ENCODE data around the gene MED16.
"Not testable (repeated sequence)": the region's sequence is repeated elsewhere in the genome, so short reads cannot be mapped to it uniquely, and the experiment has no call there.

MED16 gene

DNA sequence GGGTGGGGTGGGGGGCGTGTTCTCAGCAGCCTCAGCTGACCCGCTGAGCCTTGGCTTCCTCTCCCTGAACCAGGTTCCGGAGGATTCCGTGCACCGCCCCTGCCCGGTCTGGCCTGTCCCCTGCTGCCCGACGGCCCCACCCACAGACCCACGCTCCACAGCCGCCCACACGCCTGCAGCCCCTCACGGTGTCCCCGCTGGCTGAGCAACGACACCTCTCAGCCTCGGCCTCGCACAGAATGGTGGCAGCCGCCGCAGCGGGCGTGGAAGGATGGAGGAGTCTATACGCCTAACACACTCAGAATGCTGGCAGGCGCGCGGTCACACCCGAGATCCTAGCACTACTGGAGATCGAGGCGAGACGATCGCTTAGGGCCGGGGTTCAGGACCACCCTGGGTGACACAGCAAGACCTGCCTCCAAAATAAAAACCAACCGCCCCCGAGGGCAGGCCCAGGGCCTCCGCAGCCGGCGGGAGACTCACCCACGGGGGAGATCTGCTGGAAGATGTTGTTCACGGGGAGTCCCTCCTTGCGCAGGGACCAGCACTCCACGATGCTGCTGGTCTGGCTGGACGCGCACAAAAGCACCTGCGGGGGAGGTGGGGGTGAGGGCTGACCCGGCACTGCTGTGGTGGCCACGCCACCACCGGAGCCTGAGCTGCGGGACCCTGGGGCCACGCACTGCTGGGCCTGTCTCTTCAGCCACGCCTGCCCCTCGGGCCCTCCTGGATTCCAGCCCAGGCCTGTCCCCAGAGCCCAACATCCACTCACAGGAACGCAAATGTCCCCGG is 8.4 kb downstream of the MED16 start:
- DNase-seq (ENCODE audit: low spot score): no peak
- TF ChIP-seq, protein P1, sequence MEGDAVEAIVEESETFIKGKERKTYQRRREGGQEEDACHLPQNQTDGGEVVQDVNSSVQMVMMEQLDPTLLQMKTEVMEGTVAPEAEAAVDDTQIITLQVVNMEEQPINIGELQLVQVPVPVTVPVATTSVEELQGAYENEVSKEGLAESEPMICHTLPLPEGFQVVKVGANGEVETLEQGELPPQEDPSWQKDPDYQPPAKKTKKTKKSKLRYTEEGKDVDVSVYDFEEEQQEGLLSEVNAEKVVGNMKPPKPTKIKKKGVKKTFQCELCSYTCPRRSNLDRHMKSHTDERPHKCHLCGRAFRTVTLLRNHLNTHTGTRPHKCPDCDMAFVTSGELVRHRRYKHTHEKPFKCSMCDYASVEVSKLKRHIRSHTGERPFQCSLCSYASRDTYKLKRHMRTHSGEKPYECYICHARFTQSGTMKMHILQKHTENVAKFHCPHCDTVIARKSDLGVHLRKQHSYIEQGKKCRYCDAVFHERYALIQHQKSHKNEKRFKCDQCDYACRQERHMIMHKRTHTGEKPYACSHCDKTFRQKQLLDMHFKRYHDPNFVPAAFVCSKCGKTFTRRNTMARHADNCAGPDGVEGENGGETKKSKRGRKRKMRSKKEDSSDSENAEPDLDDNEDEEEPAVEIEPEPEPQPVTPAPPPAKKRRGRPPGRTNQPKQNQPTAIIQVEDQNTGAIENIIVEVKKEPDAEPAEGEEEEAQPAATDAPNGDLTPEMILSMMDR (conservative IDR thresholded peaks at IDR 0.05; ENCODE audit: low read depth): no peak
- CTCF ChIA-PET: no interaction called here
- POLR2A ChIA-PET (ENCODE audit: low non-redundant PET): no interaction called here
- H3K27ac ChIP-seq: peak overlapping the region; percentile 4; the same call in 1 of the 2 replicates

DNA sequence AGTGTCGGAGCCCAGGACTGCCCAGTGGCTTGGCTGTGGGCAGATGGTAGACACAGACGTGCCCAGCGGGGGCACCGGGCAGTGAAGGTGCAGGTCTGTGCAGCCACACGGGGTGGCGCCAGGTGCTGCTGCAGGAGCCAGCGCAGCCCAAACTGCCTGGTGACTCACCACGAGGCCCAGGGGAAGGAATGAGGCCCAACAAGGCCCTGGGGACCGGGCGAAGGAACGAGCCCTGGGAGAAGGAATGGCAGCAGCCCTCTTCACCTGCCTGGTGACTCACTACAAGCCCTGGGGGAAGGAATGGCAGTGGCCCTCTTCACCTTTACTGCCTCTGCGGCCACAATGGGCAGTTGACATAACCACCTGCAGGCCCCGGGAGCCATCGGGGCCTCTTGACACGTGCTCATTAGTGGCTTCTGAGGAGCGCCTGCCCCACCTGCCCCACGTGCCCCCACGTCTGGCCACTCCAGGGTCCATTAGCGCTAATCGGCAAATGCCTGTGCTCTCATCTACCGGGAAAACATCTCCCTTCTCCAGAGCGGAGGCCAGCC is 9.3 kb downstream of the MED16 start:
- TF ChIP-seq, protein P1 (conservative IDR thresholded peaks at IDR 0.05; ENCODE audit: low read depth): no peak
- DNase-seq (ENCODE audit: low spot score): peak; percentile 84
- H3K27ac ChIP-seq: peak overlapping the region; percentile 4; the same call in 1 of the 2 replicates
- CTCF ChIA-PET: interaction anchor here (0.5 to 1.3 kb wide), 7 partner anchors 19 to 474 kb away, joined by 3 to 7 read pairs (median 4); no protein-coding TSS in a partner anchor
- POLR2A ChIA-PET (ENCODE audit: low non-redundant PET): no interaction called here

DNA sequence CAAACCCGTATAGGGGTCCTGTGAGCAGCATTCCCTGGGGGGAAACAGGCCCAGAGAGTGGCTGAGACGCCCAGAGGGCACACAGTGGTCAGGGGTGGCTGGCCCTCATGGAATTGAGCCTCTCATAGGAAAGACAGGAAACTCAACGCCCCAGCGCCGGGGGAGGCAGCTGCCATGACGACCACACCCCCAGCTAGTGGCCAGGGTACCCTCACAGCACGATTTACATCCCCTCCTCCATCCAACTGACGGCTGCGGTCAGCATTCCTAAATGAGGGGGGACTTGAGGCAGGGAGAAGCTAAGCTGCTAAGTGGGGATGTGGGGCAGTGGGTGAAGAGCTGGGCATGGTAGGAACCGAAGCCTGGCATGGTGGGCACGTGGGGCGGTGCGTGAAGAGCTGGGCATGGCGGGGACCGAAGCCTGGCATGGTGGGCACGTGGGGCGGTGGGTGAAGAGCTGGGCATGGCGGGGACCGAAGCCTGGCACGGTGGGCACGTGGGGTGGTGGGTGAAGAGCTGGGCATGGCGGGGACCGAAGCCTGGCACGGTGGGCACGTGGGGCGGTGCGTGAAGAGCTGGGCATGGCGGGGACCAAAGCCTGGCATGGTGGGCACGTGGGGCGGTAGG is 10.0 kb downstream of the MED16 start:
- TF ChIP-seq, protein P1 (conservative IDR thresholded peaks at IDR 0.05; ENCODE audit: low read depth): no peak
- POLR2A ChIA-PET (ENCODE audit: low non-redundant PET): no interaction called here
- DNase-seq (ENCODE audit: low spot score): no peak
- CTCF ChIA-PET: interaction anchor here (0.5 to 1.3 kb wide), 10 partner anchors 8 to 473 kb away, joined by 3 to 7 read pairs (median 4); no protein-coding TSS in a partner anchor
- peak overlapping the region; percentile 13; the same call in 1 of the 2 replicates for H3K27ac ChIP-seq

DNA sequence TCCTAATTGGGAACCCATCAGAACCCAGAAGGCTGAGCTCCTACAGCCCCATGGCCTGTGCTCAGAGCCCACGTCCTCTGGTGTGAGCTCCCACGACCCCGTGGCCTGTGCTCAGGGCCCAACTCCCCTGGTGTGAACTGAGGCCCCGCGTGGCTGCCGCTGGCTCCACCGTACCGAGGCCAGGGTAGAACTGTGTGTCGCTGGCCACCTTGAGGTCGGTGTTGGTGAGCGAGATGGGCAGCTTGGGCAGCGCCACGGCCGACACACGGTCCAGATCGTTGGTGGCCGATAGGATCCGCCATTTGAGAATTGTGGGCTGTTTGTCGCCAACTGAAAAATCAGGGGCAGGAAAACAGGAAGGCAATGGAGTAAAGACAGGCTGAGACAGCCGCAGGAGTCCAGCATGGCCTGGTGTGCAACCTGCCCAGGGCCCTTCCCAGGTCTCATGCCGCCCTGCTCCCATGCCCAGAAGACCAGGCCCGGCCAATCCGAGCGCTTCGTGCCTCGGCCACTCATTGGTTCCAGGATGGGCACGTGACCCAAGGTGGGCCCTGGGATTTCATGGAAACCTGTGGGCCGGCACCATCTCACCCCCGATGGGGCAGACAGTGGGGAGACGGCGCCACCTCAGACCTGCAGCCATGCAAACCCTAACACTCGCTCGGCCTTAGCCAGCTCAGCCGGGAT is 11.5 kb downstream of the MED16 start:
- CTCF ChIA-PET: no interaction called here
- no peak for DNase-seq (ENCODE audit: low spot score)
- TF ChIP-seq, protein P1 (conservative IDR thresholded peaks at IDR 0.05; ENCODE audit: low read depth): no peak
- peak overlapping the region; percentile 13; the same call in 1 of the 2 replicates for H3K27ac ChIP-seq
- POLR2A ChIA-PET (ENCODE audit: low non-redundant PET): no interaction called here

DNA sequence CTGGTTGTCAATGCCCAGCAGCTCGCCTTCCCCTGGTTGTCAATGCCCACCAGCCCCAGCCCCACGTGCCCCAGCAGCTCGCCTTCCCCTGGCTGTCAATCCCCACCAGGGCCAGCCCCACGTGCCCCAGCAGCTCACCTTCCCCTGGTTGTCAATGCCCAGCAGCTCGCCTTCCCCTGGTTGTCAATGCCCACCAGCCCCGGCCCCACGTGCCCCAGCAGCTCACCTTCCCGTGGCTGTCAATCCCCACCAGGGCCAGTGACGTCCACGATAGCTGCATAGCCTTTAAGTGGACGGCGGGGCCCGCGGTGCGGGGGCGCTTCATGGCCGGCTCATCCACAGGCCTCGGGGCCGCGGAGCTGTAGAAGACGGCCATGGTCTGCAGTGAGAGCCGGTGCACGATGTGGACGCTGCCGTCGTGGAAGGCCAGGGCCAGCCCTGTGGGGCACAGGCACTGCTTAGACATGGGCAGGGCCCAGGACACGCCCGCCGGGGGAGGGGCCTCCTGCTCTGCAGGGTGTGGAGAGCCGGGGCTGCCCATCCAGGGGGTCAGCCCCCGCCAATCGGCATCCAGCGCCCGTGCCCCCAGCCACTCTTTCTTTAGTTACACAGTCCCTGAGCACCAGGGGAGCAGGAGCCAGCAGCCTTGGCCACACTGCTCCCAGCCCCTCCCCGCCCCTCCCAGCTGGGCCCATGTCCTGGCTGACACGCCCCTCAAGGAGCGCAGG is 13.1 kb downstream of the MED16 start:
- DNase-seq (ENCODE audit: low spot score): no peak
- TF ChIP-seq, protein P1 (conservative IDR thresholded peaks at IDR 0.05; ENCODE audit: low read depth): no peak
- 0 out of 2 replicates have a peak overlapping the region, but pooled peaks have one; percentile 13 for H3K27ac ChIP-seq
- ChIA-PET CTCF (interaction anchor here (0.6 kb wide), 2 partner anchors 42 to 730 kb away, joined by 4 read pairs; no protein-coding TSS in a partner anchor), POLR2A (ENCODE audit: low non-redundant PET) (interaction anchor here (0.5 to 0.6 kb wide), 2 partner anchors 11 to 17 kb away, joined by 4 read pairs; no protein-coding TSS in a partner anchor)

DNA sequence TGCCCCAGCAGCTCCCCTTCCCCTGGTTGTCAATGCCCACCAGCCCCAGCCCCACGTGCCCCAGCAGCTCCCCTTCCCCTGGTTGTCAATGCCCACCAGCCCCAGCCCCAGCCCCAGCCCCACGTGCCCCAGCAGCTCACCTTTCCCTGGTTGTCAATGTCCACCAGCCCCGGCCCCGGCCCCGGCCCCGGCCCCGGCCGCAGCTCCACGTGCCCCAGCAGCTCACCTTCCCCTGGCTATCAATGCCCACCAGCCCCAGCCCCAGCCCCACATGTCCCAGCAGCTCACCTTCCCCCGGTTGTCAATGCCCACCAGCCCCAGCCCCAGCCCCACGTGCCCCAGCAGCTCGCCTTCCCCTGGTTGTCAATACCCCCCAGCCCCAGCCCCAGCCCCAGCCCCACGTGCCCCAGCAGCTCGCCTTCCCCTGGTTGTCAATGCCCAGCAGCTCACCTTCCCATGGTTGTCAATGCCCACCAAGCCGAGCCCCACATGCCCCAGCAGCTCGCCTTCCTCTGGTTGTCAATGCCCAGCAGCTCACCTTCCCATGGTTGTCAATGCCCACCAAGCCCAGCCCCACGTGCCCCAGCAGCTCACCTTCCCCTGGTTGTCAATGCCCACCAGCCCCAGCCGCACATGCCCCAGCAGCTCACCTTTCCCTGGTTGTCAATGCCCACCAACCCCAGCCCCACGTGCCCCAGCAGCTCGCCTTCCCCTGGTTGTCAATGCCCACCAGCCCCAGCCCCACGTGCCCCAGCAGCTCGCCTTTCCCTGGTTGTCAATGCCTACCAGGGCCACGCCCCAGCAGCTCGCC is 14.0 kb downstream of the MED16 start:
- DNase-seq (ENCODE audit: low spot score); H3K27ac ChIP-seq: not testable (repeated sequence)
- ChIA-PET CTCF (interaction anchor here (0.6 kb wide), 2 partner anchors 41 to 731 kb away, joined by 4 read pairs; no protein-coding TSS in a partner anchor), POLR2A (ENCODE audit: low non-redundant PET) (interaction anchor here (0.6 kb wide), 2 partner anchors 12 to 31 kb away, joined by 4 to 5 read pairs; no protein-coding TSS in a partner anchor)

DNA sequence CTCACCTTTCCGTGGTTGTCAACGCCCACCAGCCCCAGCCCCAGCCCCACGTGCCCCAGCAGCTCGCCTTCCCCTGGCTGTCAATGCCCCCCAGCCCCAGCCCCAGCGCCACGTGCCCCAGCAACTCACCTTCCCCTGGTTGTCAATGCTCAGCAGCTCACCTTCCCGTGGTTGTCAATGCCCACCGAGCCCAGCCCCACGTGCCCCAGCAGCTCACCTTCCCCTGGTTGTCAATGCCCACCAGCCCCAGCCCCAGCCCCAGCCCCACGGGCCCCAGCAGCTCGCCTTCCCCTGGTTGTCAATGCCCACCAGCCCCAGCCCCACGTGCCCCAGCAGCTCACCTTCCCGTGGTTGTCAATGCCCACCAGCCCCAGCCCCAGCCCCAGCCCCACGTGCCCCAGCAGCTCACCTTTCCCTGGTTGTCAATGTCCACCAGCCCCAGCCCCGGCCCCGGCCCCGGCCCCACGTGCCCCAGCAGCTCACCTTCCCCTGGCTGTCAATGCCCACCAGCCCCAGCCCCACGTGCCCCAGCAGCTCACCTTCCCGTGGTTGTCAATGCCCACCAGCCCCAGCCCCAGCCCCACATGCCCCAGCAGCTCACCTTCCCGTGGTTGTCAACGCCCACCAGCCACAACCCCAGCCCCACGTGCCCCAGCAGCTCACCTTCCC is 14.9 kb downstream of the MED16 start:
- DNase-seq (ENCODE audit: low spot score); CTCF ChIA-PET; POLR2A ChIA-PET (ENCODE audit: low non-redundant PET); H3K27ac ChIP-seq: not testable (repeated sequence)
